Measurements from ENCODE around the gene XAGE2.
"Not testable (repeated sequence)": the region's sequence is repeated elsewhere in the genome, so short reads cannot be mapped to it uniquely, and the experiment has no call there.

XAGE2 gene

GRCh38 chrX:52368368-52369055 is at the start of gene XAGE2:
TSS of gene XAGE2 (plus strand) at chrX:52369021. CDS start at chrX:52370015, 994 bp downstream.
- DNase-seq (ENCODE audit: low read depth): no peak

- DNase-seq (ENCODE audit: low read depth): no peak
Observed at GRCh38 chrX:52337410-52337809, 31.4 kb upstream of the XAGE2 start.

- no peak for DNase-seq (ENCODE audit: low read depth)
Observed at GRCh38 chrX:52341493-52341892, 27.3 kb upstream of the XAGE2 start.

GRCh38 chrX:52343131-52343530 is 25.7 kb upstream of the XAGE2 start:
- DNase-seq (ENCODE audit: low read depth): not testable (repeated sequence)

- DNase-seq (ENCODE audit: low read depth): peak; percentile 17
Observed at GRCh38 chrX:52345402-52345801, 23.4 kb upstream of the XAGE2 start.

GRCh38 chrX:52346174-52347165 is 22.4 kb upstream of the XAGE2 start:
- no peak for DNase-seq (ENCODE audit: low read depth)

GRCh38 chrX:52349681-52350080 is 19.1 kb upstream of the XAGE2 start:
- DNase-seq (ENCODE audit: low read depth): no peak

- no peak for DNase-seq (ENCODE audit: low read depth)
Observed at GRCh38 chrX:52352551-52352950, 16.3 kb upstream of the XAGE2 start.

GRCh38 chrX:52353838-52354237 is 15.0 kb upstream of the XAGE2 start:
- no peak for DNase-seq (ENCODE audit: low read depth)

GRCh38 chrX:52355108-52355507 is 13.7 kb upstream of the XAGE2 start:
- DNase-seq (ENCODE audit: low read depth): no peak

- DNase-seq (ENCODE audit: low read depth): no peak
Observed at GRCh38 chrX:52359614-52360232, 9.1 kb upstream of the XAGE2 start.

- DNase-seq (ENCODE audit: low read depth): no peak
Observed at GRCh38 chrX:52361941-52362340, 6.9 kb upstream of the XAGE2 start.

GRCh38 chrX:52363247-52363883 is 5.5 kb upstream of the XAGE2 start:
- DNase-seq (ENCODE audit: low read depth): no peak

- no peak for DNase-seq (ENCODE audit: low read depth)
Observed at GRCh38 chrX:52378870-52379269, 10.0 kb downstream of the XAGE2 start.

- DNase-seq (ENCODE audit: low read depth): no peak
Observed at GRCh38 chrX:52380993-52381392, 12.2 kb downstream of the XAGE2 start.

GRCh38 chrX:52410439-52411394 is 41.9 kb downstream of the XAGE2 start:
- DNase-seq (ENCODE audit: low read depth): no peak

GRCh38 chrX:52415304-52415703 is 46.5 kb downstream of the XAGE2 start:
- DNase-seq (ENCODE audit: low read depth): no peak

GRCh38 chrX:52416816-52417215 is 48.0 kb downstream of the XAGE2 start:
- DNase-seq (ENCODE audit: low read depth): no peak

GRCh38 chrX:52420824-52421443 is 52.1 kb downstream of the XAGE2 start:
- DNase-seq (ENCODE audit: low read depth): no peak

- DNase-seq (ENCODE audit: low read depth): no peak
Observed at GRCh38 chrX:52422884-52423283, 54.1 kb downstream of the XAGE2 start.

GRCh38 chrX:52424656-52425055 is 55.8 kb downstream of the XAGE2 start:
- DNase-seq (ENCODE audit: low read depth): no peak
